ENCODE results near the gene PARN.

- TF ChIP-seq CTCF (IDR thresholded peaks at IDR 0.05; ENCODE audit: low read depth, low read length) (no peak), POLR2A (IDR thresholded peaks at IDR 0.05; ENCODE audit: extremely low read depth, insufficient read length) (no peak), MAX (IDR thresholded peaks at IDR 0.05; ENCODE audit: low read depth, low read length) (no peak), MYC (IDR thresholded peaks at IDR 0.05; ENCODE audit: low read depth, low read length) (no peak)
Observed at GRCh38 chr16:14497245-14498082, 132.6 kb downstream of the PARN start.
